ENCODE results near the gene LHFPL6.

DNA sequence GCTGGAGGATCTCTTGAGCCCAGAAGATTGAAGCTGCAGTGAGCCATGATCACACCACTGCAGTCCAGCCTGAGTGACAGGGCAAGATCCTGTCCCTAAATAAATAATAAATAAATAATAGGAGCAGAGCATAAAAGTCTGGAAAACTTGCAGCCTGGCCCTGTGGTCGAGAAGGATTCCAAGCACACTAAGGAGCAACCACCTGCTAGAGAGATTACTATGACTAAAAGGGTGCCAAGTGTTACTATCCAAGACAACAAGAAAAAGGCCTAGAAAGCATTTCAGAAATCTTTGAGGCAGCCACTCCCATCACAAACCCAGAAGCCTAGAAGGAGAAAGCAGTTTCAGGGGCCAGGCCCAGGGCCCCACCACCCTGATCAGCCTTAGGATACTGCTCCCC is 46.1 kb downstream of the LHFPL6 start:
- TF ChIP-seq GATAD2B (IDR thresholded peaks at IDR 0.05; ENCODE audit: borderline replicate concordance) (no peak), CXXC5 (CRISPR knock-in tag; IDR thresholded peaks at IDR 0.05) (no peak), MXI1 (IDR thresholded peaks at IDR 0.05; ENCODE audit: low read depth, low read length) (no peak), PHF20 (IDR thresholded peaks at IDR 0.05; ENCODE audit: partially characterized antibody) (no peak), HEY1 (CRISPR knock-in tag; IDR thresholded peaks at IDR 0.05; ENCODE audit: borderline replicate concordance) (no peak), BCL6 (CRISPR knock-in tag; IDR thresholded peaks at IDR 0.05) (no peak), CCNT2 (IDR thresholded peaks at IDR 0.05; ENCODE audit: borderline replicate concordance, extremely low read depth, insufficient read length, low read depth, low read length) (no peak), KLF6 (CRISPR knock-in tag; IDR thresholded peaks at IDR 0.05; ENCODE audit: borderline replicate concordance) (no peak), DNMT1 (IDR thresholded peaks at IDR 0.05) (no peak), MTA3 (IDR thresholded peaks at IDR 0.05; ENCODE audit: borderline replicate concordance) (no peak), FIP1L1 (IDR thresholded peaks at IDR 0.05; ENCODE audit: low read depth, low read length, poor library complexity, severe bottlenecking) (no peak)
- TF ChIP-seq, protein P1, sequence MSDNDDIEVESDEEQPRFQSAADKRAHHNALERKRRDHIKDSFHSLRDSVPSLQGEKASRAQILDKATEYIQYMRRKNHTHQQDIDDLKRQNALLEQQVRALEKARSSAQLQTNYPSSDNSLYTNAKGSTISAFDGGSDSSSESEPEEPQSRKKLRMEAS (CRISPR knock-in tag; IDR thresholded peaks at IDR 0.05), result no peak
- TF ChIP-seq, protein P2, sequence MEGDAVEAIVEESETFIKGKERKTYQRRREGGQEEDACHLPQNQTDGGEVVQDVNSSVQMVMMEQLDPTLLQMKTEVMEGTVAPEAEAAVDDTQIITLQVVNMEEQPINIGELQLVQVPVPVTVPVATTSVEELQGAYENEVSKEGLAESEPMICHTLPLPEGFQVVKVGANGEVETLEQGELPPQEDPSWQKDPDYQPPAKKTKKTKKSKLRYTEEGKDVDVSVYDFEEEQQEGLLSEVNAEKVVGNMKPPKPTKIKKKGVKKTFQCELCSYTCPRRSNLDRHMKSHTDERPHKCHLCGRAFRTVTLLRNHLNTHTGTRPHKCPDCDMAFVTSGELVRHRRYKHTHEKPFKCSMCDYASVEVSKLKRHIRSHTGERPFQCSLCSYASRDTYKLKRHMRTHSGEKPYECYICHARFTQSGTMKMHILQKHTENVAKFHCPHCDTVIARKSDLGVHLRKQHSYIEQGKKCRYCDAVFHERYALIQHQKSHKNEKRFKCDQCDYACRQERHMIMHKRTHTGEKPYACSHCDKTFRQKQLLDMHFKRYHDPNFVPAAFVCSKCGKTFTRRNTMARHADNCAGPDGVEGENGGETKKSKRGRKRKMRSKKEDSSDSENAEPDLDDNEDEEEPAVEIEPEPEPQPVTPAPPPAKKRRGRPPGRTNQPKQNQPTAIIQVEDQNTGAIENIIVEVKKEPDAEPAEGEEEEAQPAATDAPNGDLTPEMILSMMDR (IDR thresholded peaks at IDR 0.05 in 2 of 3, conservative IDR thresholded peaks at IDR 0.05 in 1 of 3; ENCODE audit: insufficient read depth in 2 of 3, low read depth in 1 of 3, low read length in 3 of 3), result no peak
